HFFc6 (cell line): Measurements from ENCODE around the gene SLC7A11. TPM values are rescaled to one million over a fixed set of nuclear protein-coding genes. Genes with fewer than 3 reads are reported as not detected.

Source experiments
- DNase-seq: peaks from one replicate; pipeline ENCODE4 v3.0.0-alpha.2; 2018
- H3K27ac Mint-ChIP-seq: 2 replicates; pipeline ENCODE4 v1.8.0; 2020; ENCODE audit warnings: mild to moderate bottlenecking, mixed read lengths
- H3K27me3 Mint-ChIP-seq: 2 replicates; pipeline ENCODE4 v1.8.0; 2021; ENCODE audit warnings: mild to moderate bottlenecking, moderate library complexity, mixed read lengths; ENCODE audit not compliant: insufficient read depth
- H3K36me3 Mint-ChIP-seq: 2 replicates; pipeline ENCODE4 v1.8.0; 2021; ENCODE audit warnings: low read depth, mixed read lengths
- H3K4me1 Mint-ChIP-seq: 2 replicates; pipeline ENCODE4 v1.8.0; 2020; ENCODE audit warnings: low read depth, mixed read lengths
- H3K4me3 Mint-ChIP-seq: 2 replicates; pipeline ENCODE4 v1.8.0; 2020; ENCODE audit warnings: mild to moderate bottlenecking, moderate library complexity, mixed read lengths
- H3K9me3 Mint-ChIP-seq: 2 replicates; pipeline ENCODE4 v1.8.0; 2020; ENCODE audit warnings: mild to moderate bottlenecking, mixed read lengths
- CTCF ChIP-seq: fragments of 200-600 bp; sonication (generic); IDR thresholded peaks from 2 replicates; pipeline ENCODE4 v1.5.0; 2021; ENCODE audit warnings: antibody characterized with exemption, mild to moderate bottlenecking
- total RNA-seq, 6 experiments: library from RNA; stranded (reverse); fragmentation: NEBNext Ultra II Directional; extraction: Animal tissue kit (Norgen Biotek cat#: 25700); gene quantifications; 2 replicates in 1 of 6; 3 replicates in 5 of 6; pipeline ENCODE4 v1.2.3, GENCODE V29; 2021

Gene SLC7A11
- total RNA-seq, 6 experiments from 2014 or later, result 12.0 to 66.1 (median 54.1) TPM

GRCh38 chr4:138174981-138175794, 67.0 kb downstream of the SLC7A11 start:
- TF ChIP-seq CTCF, result peak; percentile 24; the same call in 1 of the 2 replicates
- DNase-seq, result no peak
- peaks cover 20% of the 10 kb centered on the region for H3K4me1 Mint-ChIP-seq
- peak overlapping the region; percentile 9; the same call in 1 of the 2 replicates for H3K27ac Mint-ChIP-seq
- no peaks in the 10 kb centered on the region; the same call in 1 of the 2 replicates for H3K27me3 Mint-ChIP-seq
- peaks cover 39% of the 10 kb centered on the region for H3K36me3 Mint-ChIP-seq
- H3K9me3 Mint-ChIP-seq, result no peaks in the 10 kb centered on the region
- H3K4me3 Mint-ChIP-seq, result no peak overlapping the region

- peak; percentile 20; the same call in 1 of the 2 replicates for TF ChIP-seq CTCF
- no peaks in the 10 kb centered on the region for H3K27me3 Mint-ChIP-seq
These were observed 77.9 kb downstream of the SLC7A11 start for GRCh38 chr4:138164208-138164607.

GRCh38 chr4:138163171-138163570, 79.0 kb downstream of the SLC7A11 start:
- H3K9me3 Mint-ChIP-seq, result no peaks in the 10 kb centered on the region
- H3K27me3 Mint-ChIP-seq, result no peaks in the 10 kb centered on the region; the same call in 1 of the 2 replicates
- H3K4me1 Mint-ChIP-seq, result peaks cover 32% of the 10 kb centered on the region
- no peak for DNase-seq
- H3K4me3 Mint-ChIP-seq, result no peak overlapping the region
- H3K27ac Mint-ChIP-seq, result no peak overlapping the region
- TF ChIP-seq CTCF, result no peak
- H3K36me3 Mint-ChIP-seq, result peaks cover 6% of the 10 kb centered on the region; the same call in 1 of the 2 replicates

More at GRCh38 chr4:138164208-138164607, 77.9 kb downstream of the SLC7A11 start:
- Mint-ChIP-seq H3K4me3 (no peak overlapping the region), H3K36me3 (peaks cover 7% of the 10 kb centered on the region; the same call in 1 of the 2 replicates), H3K4me1 (peaks cover 21% of the 10 kb centered on the region), H3K27ac (no peak overlapping the region), H3K9me3 (no peaks in the 10 kb centered on the region)
- no peak for DNase-seq

- Mint-ChIP-seq H3K4me1 (peaks cover 36% of the 10 kb centered on the region), H3K4me3 (no peak overlapping the region), H3K36me3 (peaks cover 15% of the 10 kb centered on the region; the same call in 1 of the 2 replicates), H3K9me3 (no peaks in the 10 kb centered on the region), H3K27ac (no peak overlapping the region), H3K27me3 (no peaks in the 10 kb centered on the region; the same call in 1 of the 2 replicates)
- no peak for TF ChIP-seq CTCF
- DNase-seq, result no peak
These were observed 79.9 kb downstream of the SLC7A11 start for GRCh38 chr4:138162259-138162658.

- H3K36me3 Mint-ChIP-seq, result peaks cover 15% of the 10 kb centered on the region; the same call in 1 of the 2 replicates
- no peak overlapping the region; the same call in 1 of the 2 replicates for H3K27ac Mint-ChIP-seq
- TF ChIP-seq CTCF, result no peak
- no peak overlapping the region for H3K4me3 Mint-ChIP-seq
- DNase-seq, result no peak
- peaks cover 36% of the 10 kb centered on the region for H3K4me1 Mint-ChIP-seq
- H3K9me3 Mint-ChIP-seq, result no peaks in the 10 kb centered on the region
- H3K27me3 Mint-ChIP-seq, result no peaks in the 10 kb centered on the region; the same call in 1 of the 2 replicates
These were observed 80.8 kb downstream of the SLC7A11 start for GRCh38 chr4:138161351-138161750.
